ENCODE measurements around the gene FIG4.

DNA sequence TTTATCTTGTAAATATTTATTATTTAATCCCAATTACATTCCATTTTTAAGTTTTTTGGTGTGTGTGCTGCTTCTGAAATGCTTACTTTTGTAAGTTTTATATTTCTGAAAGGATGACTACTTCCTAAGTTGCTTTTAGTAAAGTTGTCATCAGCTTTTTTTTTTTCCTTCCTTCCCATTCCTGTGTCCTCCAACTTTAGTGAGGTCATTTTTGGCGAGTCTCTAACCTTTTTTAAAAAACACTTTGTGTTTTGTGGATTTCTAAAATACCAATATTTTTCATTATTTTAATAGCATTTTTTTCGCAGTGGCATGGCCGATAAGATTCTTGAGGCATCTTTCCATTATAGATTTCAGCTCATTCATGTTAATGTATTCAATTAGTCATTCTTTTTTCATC, 30.9 kb downstream of the FIG4 start:
- no peak for TF ChIP-seq SUZ12 (IDR thresholded peaks at IDR 0.05)
- TF ChIP-seq FOXA1 (IDR thresholded peaks at IDR 0.05), result no peak
- TF ChIP-seq SP1 (IDR thresholded peaks at IDR 0.05), result no peak
- TF ChIP-seq NFRKB (IDR thresholded peaks at IDR 0.05), result no peak
- no peak for TF ChIP-seq ZNF384 (IDR thresholded peaks at IDR 0.05)
- no peak for TF ChIP-seq L3MBTL2 (conservative IDR thresholded peaks at IDR 0.05)
- TF ChIP-seq BHLHE40 (IDR thresholded peaks at IDR 0.05; ENCODE audit: borderline replicate concordance), result no peak
